ENCODE data around the gene DLD. TPM values are rescaled to one million over a fixed set of nuclear protein-coding genes. Genes with fewer than 3 reads are reported as not detected.

Gene DLD
- total RNA-seq, 1 experiment from 2014 or later, result 72.1 TPM

DNA sequence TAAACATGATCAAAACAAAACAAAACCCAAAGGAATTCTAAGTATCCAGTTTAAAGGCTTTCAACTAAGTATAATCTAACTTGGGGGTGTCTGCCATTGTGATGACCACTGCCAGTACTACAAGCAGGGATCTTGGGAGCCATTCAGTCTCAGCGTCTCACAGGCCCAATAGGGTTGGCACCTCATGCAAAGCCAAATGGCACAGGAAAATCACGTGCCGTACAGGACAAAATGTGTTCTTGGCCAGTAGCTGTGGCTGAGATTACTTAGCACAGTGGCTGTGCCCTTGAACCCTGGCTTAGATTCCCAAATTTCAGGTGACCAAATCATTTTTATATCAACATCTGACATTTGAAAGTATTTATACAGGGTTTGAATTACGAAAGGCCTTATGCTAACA is 50.0 kb downstream of the DLD start:
- DNase-seq (ENCODE audit: low spot score) (no peak), ATAC-seq (no peak)
- ChIA-PET POLR2A (no interaction called here), CTCF (no interaction called here)
- Mint-ChIP-seq H3K27me3 (ENCODE audit: low read depth) (no peaks in the 10 kb centered on the region), H3K4me1 (peaks cover 21% of the 10 kb centered on the region), H3K9me3 (no peaks in the 10 kb centered on the region), H3K4me3 (no peak overlapping the region), H3K36me3 (peaks cover 38% of the 10 kb centered on the region), H3K27ac (no peak overlapping the region)
- TF ChIP-seq NFATC4 (CRISPR knock-in tag; IDR thresholded peaks at IDR 0.05) (no peak), MYBL2 (CRISPR knock-in tag; IDR thresholded peaks at IDR 0.05) (no peak), ZNF671 (CRISPR knock-in tag; IDR thresholded peaks at IDR 0.05) (no peak)
- TF ChIP-seq, protein P1, sequence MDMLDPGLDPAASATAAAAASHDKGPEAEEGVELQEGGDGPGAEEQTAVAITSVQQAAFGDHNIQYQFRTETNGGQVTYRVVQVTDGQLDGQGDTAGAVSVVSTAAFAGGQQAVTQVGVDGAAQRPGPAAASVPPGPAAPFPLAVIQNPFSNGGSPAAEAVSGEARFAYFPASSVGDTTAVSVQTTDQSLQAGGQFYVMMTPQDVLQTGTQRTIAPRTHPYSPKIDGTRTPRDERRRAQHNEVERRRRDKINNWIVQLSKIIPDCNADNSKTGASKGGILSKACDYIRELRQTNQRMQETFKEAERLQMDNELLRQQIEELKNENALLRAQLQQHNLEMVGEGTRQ (CRISPR knock-in tag; IDR thresholded peaks at IDR 0.05), result no peak
- TF ChIP-seq, protein P2, sequence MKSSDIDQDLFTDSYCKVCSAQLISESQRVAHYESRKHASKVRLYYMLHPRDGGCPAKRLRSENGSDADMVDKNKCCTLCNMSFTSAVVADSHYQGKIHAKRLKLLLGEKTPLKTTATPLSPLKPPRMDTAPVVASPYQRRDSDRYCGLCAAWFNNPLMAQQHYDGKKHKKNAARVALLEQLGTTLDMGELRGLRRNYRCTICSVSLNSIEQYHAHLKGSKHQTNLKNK (CRISPR knock-in tag; IDR thresholded peaks at IDR 0.05), result no peak
- TF ChIP-seq, protein P3, sequence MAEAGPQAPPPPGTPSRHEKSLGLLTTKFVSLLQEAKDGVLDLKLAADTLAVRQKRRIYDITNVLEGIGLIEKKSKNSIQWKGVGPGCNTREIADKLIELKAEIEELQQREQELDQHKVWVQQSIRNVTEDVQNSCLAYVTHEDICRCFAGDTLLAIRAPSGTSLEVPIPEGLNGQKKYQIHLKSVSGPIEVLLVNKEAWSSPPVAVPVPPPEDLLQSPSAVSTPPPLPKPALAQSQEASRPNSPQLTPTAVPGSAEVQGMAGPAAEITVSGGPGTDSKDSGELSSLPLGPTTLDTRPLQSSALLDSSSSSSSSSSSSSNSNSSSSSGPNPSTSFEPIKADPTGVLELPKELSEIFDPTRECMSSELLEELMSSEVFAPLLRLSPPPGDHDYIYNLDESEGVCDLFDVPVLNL (CRISPR knock-in tag; IDR thresholded peaks at IDR 0.05; ENCODE audit: borderline replicate concordance, low read depth), result no peak

DNA sequence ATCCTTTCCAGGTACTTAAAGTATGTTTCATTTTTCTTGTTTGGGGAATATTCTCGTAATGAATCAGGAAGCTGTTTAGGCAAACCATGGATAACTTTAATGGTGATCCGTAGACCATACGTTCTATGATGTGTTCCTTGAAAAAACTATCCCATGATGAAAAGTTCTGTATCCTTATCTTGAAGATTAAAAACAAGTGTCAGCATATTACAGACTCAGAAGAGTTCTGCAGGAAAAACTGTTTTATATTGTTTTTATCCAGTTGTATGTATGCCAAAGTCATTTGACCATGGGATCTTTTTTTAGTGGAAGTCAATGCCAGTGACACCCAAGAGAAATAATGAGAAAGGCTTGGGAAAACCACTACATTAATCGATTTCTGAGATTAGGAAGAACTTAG is 52.0 kb downstream of the DLD start:
- Mint-ChIP-seq H3K4me3 (no peak overlapping the region), H3K27ac (no peak overlapping the region), H3K36me3 (peaks cover 33% of the 10 kb centered on the region), H3K27me3 (ENCODE audit: low read depth) (no peaks in the 10 kb centered on the region), H3K4me1 (peaks cover under 1% of the 10 kb centered on the region), H3K9me3 (no peaks in the 10 kb centered on the region)
- ATAC-seq (no peak), DNase-seq (ENCODE audit: low spot score) (no peak)
- CTCF ChIA-PET, result no interaction called here
- TF ChIP-seq NFE2L1 (CRISPR knock-in tag; IDR thresholded peaks at IDR 0.05), result no peak
- TF ChIP-seq ZNF317 (CRISPR knock-in tag; IDR thresholded peaks at IDR 0.05; ENCODE audit: borderline replicate concordance, low read depth), result no peak
- POLR2A ChIA-PET, result no interaction called here

DNA sequence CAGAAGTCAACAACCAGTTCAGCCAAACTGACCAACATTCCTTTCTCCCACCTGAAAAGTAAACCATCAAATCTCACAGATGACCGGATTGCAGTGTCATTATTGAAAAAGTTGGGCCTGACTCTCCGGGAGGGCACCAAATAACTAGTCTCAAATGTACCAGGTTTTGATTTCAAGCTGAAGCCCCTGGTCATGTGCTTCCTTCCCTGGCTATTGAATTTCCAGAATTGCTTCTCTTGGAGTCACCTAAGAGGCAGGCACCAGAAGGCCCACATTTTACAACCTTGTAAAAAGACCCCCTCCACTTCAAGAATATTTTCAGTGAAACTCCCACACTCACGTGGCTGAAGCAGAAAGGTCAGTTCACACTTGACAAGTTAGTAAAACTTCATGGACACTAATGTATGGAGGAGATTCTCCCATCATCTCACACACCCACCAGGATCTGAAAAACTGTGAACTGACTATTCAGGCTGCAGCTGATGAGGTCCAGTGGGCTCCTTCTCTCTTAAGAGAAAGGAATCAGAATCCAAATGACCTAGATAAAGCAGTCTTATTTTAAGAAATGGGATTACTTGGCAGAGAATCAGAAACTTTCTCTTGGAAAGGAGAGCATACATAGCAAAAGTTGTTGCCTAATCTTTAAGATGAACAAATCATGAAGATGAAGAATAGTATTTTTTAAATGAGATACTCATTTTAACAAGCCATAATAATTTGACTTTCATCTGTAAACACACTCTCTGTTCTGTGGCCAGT is 53.6 kb downstream of the DLD start:
- TF ChIP-seq, protein P4, sequence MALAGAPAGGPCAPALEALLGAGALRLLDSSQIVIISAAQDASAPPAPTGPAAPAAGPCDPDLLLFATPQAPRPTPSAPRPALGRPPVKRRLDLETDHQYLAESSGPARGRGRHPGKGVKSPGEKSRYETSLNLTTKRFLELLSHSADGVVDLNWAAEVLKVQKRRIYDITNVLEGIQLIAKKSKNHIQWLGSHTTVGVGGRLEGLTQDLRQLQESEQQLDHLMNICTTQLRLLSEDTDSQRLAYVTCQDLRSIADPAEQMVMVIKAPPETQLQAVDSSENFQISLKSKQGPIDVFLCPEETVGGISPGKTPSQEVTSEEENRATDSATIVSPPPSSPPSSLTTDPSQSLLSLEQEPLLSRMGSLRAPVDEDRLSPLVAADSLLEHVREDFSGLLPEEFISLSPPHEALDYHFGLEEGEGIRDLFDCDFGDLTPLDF (CRISPR knock-in tag; IDR thresholded peaks at IDR 0.05), result no peak
- TF ChIP-seq NFYB (CRISPR knock-in tag; conservative IDR thresholded peaks at IDR 0.05; ENCODE audit: low read depth) (no peak), ZNF396 (CRISPR knock-in tag; IDR thresholded peaks at IDR 0.05; ENCODE audit: borderline replicate concordance) (no peak), MXD4 (CRISPR knock-in tag; IDR thresholded peaks at IDR 0.05; ENCODE audit: borderline replicate concordance) (no peak), SMAD4 (CRISPR knock-in tag; IDR thresholded peaks at IDR 0.05) (no peak), NR3C1 (CRISPR knock-in tag; conservative IDR thresholded peaks at IDR 0.05; ENCODE audit: low read depth) (no peak), HMGA2 (CRISPR knock-in tag; IDR thresholded peaks at IDR 0.05) (no peak), ZNF416 (CRISPR knock-in tag; IDR thresholded peaks at IDR 0.05) (no peak), CREM (CRISPR knock-in tag; IDR thresholded peaks at IDR 0.05) (no peak), SMAD3 (CRISPR knock-in tag; IDR thresholded peaks at IDR 0.05; ENCODE audit: borderline replicate concordance) (no peak), NFE2L1 (CRISPR knock-in tag; IDR thresholded peaks at IDR 0.05) (no peak), NFATC4 (CRISPR knock-in tag; IDR thresholded peaks at IDR 0.05) (no peak), JUN (CRISPR knock-in tag; IDR thresholded peaks at IDR 0.05) (no peak)
- TF ChIP-seq, protein P5, sequence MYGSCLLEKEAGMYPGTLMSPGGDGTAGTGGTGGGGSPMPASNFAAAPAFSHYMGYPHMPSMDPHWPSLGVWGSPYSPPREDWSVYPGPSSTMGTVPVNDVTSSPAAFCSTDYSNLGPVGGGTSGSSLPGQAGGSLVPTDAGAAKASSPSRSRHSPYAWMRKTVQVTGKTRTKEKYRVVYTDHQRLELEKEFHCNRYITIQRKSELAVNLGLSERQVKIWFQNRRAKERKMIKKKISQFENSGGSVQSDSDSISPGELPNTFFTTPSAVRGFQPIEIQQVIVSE (CRISPR knock-in tag; IDR thresholded peaks at IDR 0.05; ENCODE audit: borderline replicate concordance), result no peak
- TF ChIP-seq, protein P6, sequence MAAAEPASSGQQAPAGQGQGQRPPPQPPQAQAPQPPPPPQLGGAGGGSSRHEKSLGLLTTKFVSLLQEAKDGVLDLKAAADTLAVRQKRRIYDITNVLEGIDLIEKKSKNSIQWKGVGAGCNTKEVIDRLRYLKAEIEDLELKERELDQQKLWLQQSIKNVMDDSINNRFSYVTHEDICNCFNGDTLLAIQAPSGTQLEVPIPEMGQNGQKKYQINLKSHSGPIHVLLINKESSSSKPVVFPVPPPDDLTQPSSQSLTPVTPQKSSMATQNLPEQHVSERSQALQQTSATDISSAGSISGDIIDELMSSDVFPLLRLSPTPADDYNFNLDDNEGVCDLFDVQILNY (CRISPR knock-in tag; IDR thresholded peaks at IDR 0.05), result no peak
- ChIA-PET POLR2A (no interaction called here), CTCF (no interaction called here)
- H3K9me3 Mint-ChIP-seq, result no peaks in the 10 kb centered on the region
- DNase-seq (ENCODE audit: low spot score) (no peak), ATAC-seq (no peak)
- peaks cover 48% of the 10 kb centered on the region for H3K36me3 Mint-ChIP-seq
- H3K4me3 Mint-ChIP-seq, result no peak overlapping the region
- no peaks in the 10 kb centered on the region for H3K27me3 Mint-ChIP-seq (ENCODE audit: low read depth)
- no peaks in the 10 kb centered on the region for H3K4me1 Mint-ChIP-seq
- no peak overlapping the region for H3K27ac Mint-ChIP-seq
